OCI-LY3 (cell line): ENCODE data around the gene NKX3-2.

Source experiments
- CTCF ChIP-seq: fragments of 200-600, 300-600 bp; sonication (generic); IDR thresholded peaks from 2 replicates; pipeline ENCODE4 v1.5.1; 2014; ENCODE audit warnings: antibody characterized with exemption, low read length, low read depth
- EZH2phosphoT487 ChIP-seq: fragments of 200-600 bp; shearing (Covaris generic); IDR thresholded peaks from 2 replicates; pipeline ENCODE4 v1.6.1; 2018; ENCODE audit warnings: antibody characterized with exemption, mixed run types, low read depth

GRCh38 chr4:13533670-13534343 is 10.5 kb downstream of the NKX3-2 start:
- TF ChIP-seq CTCF (no peak), EZH2phosphoT487 (no peak)
